ENCODE data around the gene CACTIN. TPM values are rescaled to one million over a fixed set of nuclear protein-coding genes. Genes with fewer than 3 reads are reported as not detected.
A peak's percentile ranks its signal among the peaks of the same experiment; 100 is the strongest.

The CACTIN gene
- total and polyA plus RNA-seq, 2 of the 4 experiments (the other 2 are of a cell fraction): 10.8 to 19.5 TPM

DNA sequence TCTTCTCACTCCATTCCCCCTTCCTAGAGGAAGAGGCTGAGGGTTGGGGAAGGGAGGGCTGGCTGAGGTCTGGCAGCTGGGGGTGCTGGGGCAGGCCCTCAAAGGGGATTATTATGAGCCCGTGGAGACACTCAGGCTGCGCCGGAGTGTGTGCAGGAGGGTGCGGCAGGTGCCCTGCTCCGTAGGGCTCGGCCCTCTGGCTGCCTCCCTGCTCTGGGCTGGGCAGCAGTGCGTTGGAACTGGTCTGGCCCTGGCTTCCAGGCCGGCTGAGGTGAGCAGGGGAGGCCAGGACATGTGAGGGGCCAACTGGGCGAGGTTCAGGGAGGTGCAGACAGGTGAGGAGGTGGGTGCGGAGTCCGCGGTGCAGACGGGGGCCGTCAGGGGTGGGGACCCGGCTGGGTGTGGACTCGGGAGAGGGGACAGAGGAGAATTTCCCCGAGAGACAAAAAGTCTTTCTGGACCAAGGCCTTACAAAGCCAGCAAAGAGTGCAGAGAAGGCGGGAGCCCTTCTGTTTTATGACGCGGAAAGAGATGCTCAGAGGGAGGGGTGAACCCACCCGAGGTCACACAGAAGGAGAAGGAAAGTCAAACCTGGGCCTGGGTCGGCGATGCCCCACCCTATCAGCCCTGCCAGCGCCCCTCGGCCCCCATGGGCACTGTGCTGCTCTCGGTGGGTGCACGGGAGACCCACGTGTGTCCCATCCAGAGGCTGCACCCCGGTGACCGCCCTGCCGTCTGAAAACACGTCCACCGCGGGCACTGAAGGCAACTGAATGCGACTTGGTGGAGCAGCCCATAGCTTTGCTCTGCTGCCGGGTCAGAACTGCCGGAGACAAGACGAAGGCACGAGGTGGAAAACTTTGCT lies 42.7 kb upstream of the CACTIN start:
- DNase-seq (no peak), ATAC-seq (ENCODE audit: low read depth) (no peak)
- CTCF ChIA-PET: no interaction called here
- peaks cover 9% of the 10 kb centered on the region; the same call in 1 of the 2 replicates for H3K36me3 ChIP-seq (ENCODE audit: control insufficient read depth, insufficient read depth, low read length)
- peak overlapping the region; percentile 64 for H2AK5ac ChIP-seq (ENCODE audit: low read depth, low read length)
- H4K5ac ChIP-seq (ENCODE audit: low read depth, low read length): no peak overlapping the region; the same call in 1 of the 2 replicates
- no peak overlapping the region for H3K9ac ChIP-seq (ENCODE audit: low read depth, low read length)
- H2BK5ac ChIP-seq (ENCODE audit: low read depth, low read length, poor library complexity, severe bottlenecking): no peak overlapping the region
- WGBS, 2 experiments (ENCODE audit: extremely low coverage in 2 of 2, insufficient read length in 1 of 2): 90% methylated on average over 28 of the region's 39 CpGs; no CpG with 5 or more reads in 1 of the 2 experiments
- no peak overlapping the region for H3K18ac ChIP-seq (ENCODE audit: low read depth, low read length)
- peaks cover 22% of the 10 kb centered on the region for H3K4me1 ChIP-seq (ENCODE audit: control insufficient read depth, insufficient read depth, low read length)
- H4K91ac ChIP-seq (ENCODE audit: insufficient read depth, low read depth, low read length): peak overlapping the region; percentile 41; the same call in 1 of the 2 replicates
- no peak overlapping the region for H2BK120ac ChIP-seq (ENCODE audit: low read depth, low read length)
- no peak overlapping the region for H3K27ac ChIP-seq (ENCODE audit: insufficient read depth, low read length)
- H2AK9ac ChIP-seq (replicated peaks; ENCODE audit: low read depth, low read length, poor library complexity): no peak overlapping the region
- no peak overlapping the region for H3K4me3 ChIP-seq (ENCODE audit: insufficient read depth, low read depth, low read length)
- H3K9me3 ChIP-seq (ENCODE audit: control insufficient read depth, insufficient read depth, low read length): no peaks in the 10 kb centered on the region
- no peak overlapping the region for H3K14ac ChIP-seq (replicated peaks; ENCODE audit: low read depth, low read length)
- H3K27me3 ChIP-seq (ENCODE audit: control insufficient read depth, insufficient read depth, low read length): no peaks in the 10 kb centered on the region
- in situ Hi-C loops (cut with MboI; ENCODE audit: low sequenced_read_pairs) (loop anchor here (5.0 kb wide), 1 partner anchor 33 kb away; the partner anchor contains the start of gene PIP5K1C), intact Hi-C loops (cut with micrococcal nuclease) (loop anchor here (5.0 to 10.0 kb wide), 3 partner anchors 153 to 535 kb away; no protein-coding TSS in a partner anchor), dilution Hi-C loops (cut with HindIII; ENCODE audit: low sequenced_read_pairs, unreplicated experiment) (no loop called here)
- H2BK20ac ChIP-seq (ENCODE audit: low read depth, low read length): no peak overlapping the region
- BruUV-seq (replicated peaks): no TSS peak
- H3K4ac ChIP-seq (ENCODE audit: low read depth, low read length): no peak overlapping the region
- POLR2A ChIA-PET (ENCODE audit: unreplicated experiment): no interaction called here
- H3K56ac ChIP-seq (ENCODE audit: extremely low read depth, insufficient read depth, low read length): no peak overlapping the region
- H3K79me1 ChIP-seq (ENCODE audit: low read depth in 1 of 2, low read length in 2 of 2): peaks cover 15 to 67% of the 10 kb centered on the region in 2 experiments
- no peak for TF ChIP-seq CEBPB (IDR thresholded peaks at IDR 0.05; ENCODE audit: low read depth, low read length)
- no peak for TF ChIP-seq SMC3 (IDR thresholded peaks at IDR 0.05; ENCODE audit: low read depth, low read length)
- no peak for TF ChIP-seq MAFK (IDR thresholded peaks at IDR 0.05; ENCODE audit: low read depth, low read length)
- no peak for TF ChIP-seq MAZ (IDR thresholded peaks at IDR 0.05; ENCODE audit: borderline replicate concordance, low read depth, low read length)
- H3K23ac ChIP-seq (ENCODE audit: low read depth, low read length): no peak overlapping the region
- H3K4me2 ChIP-seq (ENCODE audit: low read depth, low read length): no peak overlapping the region
- no peak overlapping the region for H4K8ac ChIP-seq (ENCODE audit: low read depth in 2 of 2, low read length in 2 of 2)
- peaks cover 4% of the 10 kb centered on the region; the same call in 1 of the 2 replicates for H3K9me1 ChIP-seq (ENCODE audit: insufficient read depth, low read length)
- H4K20me1 ChIP-seq (ENCODE audit: insufficient read depth, low read length): peaks cover 32% of the 10 kb centered on the region
- no peak overlapping the region for H2AFZ ChIP-seq (replicated peaks; ENCODE audit: low read length, poor library complexity)
- H2BK15ac ChIP-seq (ENCODE audit: low read depth, low read length): 0 out of 3 replicates have a peak overlapping the region, but pooled peaks have one; percentile 9

Measured in IMR-90 (cell line).